HUES48 (cell line): ENCODE results near the gene PXDN.
A peak's percentile ranks its signal among the peaks of the same experiment; 100 is the strongest.
"Not testable (repeated sequence)": the region's sequence is repeated elsewhere in the genome, so short reads cannot be mapped to it uniquely, and the experiment has no call there.

ENCODE experiments used
- H3K27ac ChIP-seq: one replicate; pipeline ENCODE4 v1.7.0; 2013; ENCODE audit warnings: low read depth, low read length, inconsistent platforms
- H3K27me3 ChIP-seq: 2 replicates; pipeline ENCODE4 v1.6.1; 2013; ENCODE audit warnings: mild to moderate bottlenecking, low read length; ENCODE audit not compliant: control insufficient read depth, insufficient read depth
- H3K36me3 ChIP-seq: 2 replicates; pipeline ENCODE4 v1.6.1; 2013; ENCODE audit warnings: low read length; ENCODE audit not compliant: control insufficient read depth, insufficient read depth
- H3K4me1 ChIP-seq: 2 replicates; pipeline ENCODE4 v1.6.1; 2013; ENCODE audit warnings: mild to moderate bottlenecking, low read length; ENCODE audit not compliant: control insufficient read depth, insufficient read depth
- H3K4me3 ChIP-seq: 2 replicates; pipeline ENCODE4 v1.5.1; 2013; ENCODE audit warnings: mild to moderate bottlenecking, low read depth, low read length
- H3K9ac ChIP-seq: 2 replicates; pipeline ENCODE4 v1.6.1; 2013; ENCODE audit warnings: mild to moderate bottlenecking, low read depth, low read length, moderate library complexity
- H3K9me3 ChIP-seq: 2 replicates; pipeline ENCODE4 v1.6.1; 2013; ENCODE audit warnings: low read length; ENCODE audit not compliant: control insufficient read depth, insufficient read depth

PXDN gene

GRCh38 chr2:1738646-1739302 lies 5.5 kb downstream of the PXDN start:
- Histone ChIP-seq H3K27ac (no peak overlapping the region), H3K36me3 (no peaks in the 10 kb centered on the region), H3K4me1 (peaks cover 25% of the 10 kb centered on the region)

GRCh38 chr2:1738163-1738562 lies 6.2 kb downstream of the PXDN start:
- H3K27ac ChIP-seq, result no peak overlapping the region
- H3K4me3 ChIP-seq, result no peak overlapping the region
- no peaks in the 10 kb centered on the region for H3K36me3 ChIP-seq
- no peaks in the 10 kb centered on the region for H3K27me3 ChIP-seq
- peaks cover 7% of the 10 kb centered on the region; the same call in 1 of the 2 replicates for H3K9me3 ChIP-seq
- no peak overlapping the region for H3K9ac ChIP-seq
- peaks cover 25% of the 10 kb centered on the region for H3K4me1 ChIP-seq

More at GRCh38 chr2:1738646-1739302, 5.5 kb downstream of the PXDN start:
- no peaks in the 10 kb centered on the region for H3K27me3 ChIP-seq
- no peak overlapping the region for H3K9ac ChIP-seq
- H3K4me3 ChIP-seq, result no peak overlapping the region
- H3K9me3 ChIP-seq, result peaks cover 7% of the 10 kb centered on the region; the same call in 1 of the 2 replicates

- Histone ChIP-seq H3K27me3 (no peaks in the 10 kb centered on the region), H3K9me3 (peaks cover 7% of the 10 kb centered on the region; the same call in 1 of the 2 replicates), H3K36me3 (no peaks in the 10 kb centered on the region)
These were observed 7.3 kb downstream of the PXDN start for GRCh38 chr2:1736997-1737480.

DNA sequence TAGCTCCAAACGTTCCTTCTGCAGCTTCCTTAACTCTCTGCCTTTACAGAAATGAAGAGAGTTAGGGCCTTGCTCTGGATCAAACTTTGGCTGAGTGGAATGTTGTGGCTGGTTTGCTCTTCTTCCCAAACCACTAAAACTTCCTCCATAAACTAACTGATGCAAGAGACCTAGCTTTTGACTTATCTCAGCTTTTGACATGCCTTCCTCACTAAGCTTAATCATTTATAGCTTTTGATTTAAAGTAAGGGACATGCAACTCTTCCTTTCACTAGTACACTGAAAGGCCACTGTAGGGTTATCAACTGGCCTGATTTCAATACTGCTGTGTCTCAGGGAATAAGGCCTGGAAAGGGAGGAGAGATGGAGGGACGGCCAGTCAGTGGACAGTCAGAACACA lies 8.3 kb downstream of the PXDN start:
- H3K9me3 ChIP-seq, result peaks cover 7% of the 10 kb centered on the region; the same call in 1 of the 2 replicates
- no peak overlapping the region for H3K27ac ChIP-seq
- no peak overlapping the region for H3K4me3 ChIP-seq
- no peaks in the 10 kb centered on the region for H3K27me3 ChIP-seq
- H3K36me3 ChIP-seq, result no peaks in the 10 kb centered on the region
- no peak overlapping the region for H3K9ac ChIP-seq
- H3K4me1 ChIP-seq, result peaks cover 24% of the 10 kb centered on the region

More at GRCh38 chr2:1736997-1737480, 7.3 kb downstream of the PXDN start:
- peaks cover 24% of the 10 kb centered on the region for H3K4me1 ChIP-seq
- H3K27ac ChIP-seq, result no peak overlapping the region
- H3K4me3 ChIP-seq, result no peak overlapping the region
- H3K9ac ChIP-seq, result no peak overlapping the region

DNA sequence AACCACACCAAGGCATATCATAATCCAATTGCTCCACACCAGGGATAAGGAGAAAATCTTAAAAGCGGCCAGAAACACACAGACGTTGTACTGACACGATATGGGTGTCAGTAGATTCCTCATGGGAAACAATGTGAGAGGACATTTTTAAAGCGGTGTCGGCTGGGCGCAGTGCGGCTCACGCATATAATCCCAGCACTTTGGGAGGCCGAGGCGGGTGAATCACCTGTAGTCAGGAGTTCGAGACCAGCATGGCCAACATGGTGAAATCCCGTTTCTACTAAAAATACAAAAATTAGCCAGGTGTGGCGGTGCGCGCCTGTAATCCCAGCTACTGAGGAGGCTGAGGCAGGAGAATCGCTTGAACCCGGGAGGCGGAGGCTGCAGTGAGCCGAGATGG lies 11.0 kb downstream of the PXDN start:
- not testable (repeated sequence) for H3K4me3 ChIP-seq, H3K27ac ChIP-seq, H3K9ac ChIP-seq, H3K36me3 ChIP-seq, H3K27me3 ChIP-seq, H3K9me3 ChIP-seq
- peaks cover 40% of the 10 kb centered on the region for H3K4me1 ChIP-seq

DNA sequence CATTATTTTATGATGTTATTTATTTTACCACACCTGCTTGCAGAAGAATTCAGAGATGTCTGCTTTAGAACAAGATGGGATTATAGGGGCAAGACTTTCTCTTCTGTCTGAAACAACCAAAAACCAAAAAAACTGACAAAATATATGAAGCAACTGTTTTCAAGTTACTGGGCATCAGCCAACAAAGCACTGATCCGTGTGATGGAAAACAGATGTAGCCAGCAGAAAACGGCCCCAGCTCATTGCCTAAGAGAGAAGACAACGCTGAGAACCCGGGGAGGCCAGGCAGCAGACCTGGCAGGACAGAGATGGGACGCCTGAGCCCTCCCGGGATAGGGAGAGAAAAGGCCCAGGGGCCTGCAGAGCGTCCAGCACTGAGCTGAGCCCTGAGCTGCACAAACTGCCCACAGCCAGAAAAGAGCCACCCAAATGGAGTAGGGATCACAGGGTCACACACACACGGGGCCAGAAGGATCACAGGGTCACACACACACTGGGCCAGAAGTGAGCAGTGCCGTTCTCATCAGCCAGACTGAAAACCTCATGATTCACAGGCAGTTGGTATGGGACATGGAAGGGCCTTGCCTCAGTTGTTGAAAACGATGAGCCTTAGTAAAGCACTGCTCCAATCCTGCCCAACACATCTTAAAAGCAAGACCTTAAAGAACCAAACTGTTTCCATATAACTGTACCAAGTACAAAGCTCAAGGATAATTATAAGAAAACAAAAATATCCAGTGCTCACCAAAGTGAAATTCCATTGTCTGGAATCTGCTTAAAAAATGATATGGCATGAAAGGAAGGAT lies 12.1 kb downstream of the PXDN start:
- Histone ChIP-seq H3K27me3 (no peaks in the 10 kb centered on the region), H3K9ac (no peak overlapping the region), H3K4me3 (no peak overlapping the region), H3K27ac (no peak overlapping the region), H3K36me3 (no peaks in the 10 kb centered on the region), H3K4me1 (peaks cover 42% of the 10 kb centered on the region), H3K9me3 (peaks cover 7% of the 10 kb centered on the region; the same call in 1 of the 2 replicates)

- Histone ChIP-seq H3K9ac (no peak overlapping the region), H3K27ac (no peak overlapping the region), H3K9me3 (peaks cover 7% of the 10 kb centered on the region; the same call in 1 of the 2 replicates), H3K4me3 (no peak overlapping the region), H3K36me3 (no peaks in the 10 kb centered on the region), H3K27me3 (no peaks in the 10 kb centered on the region), H3K4me1 (peaks cover 42% of the 10 kb centered on the region)
These were observed 12.8 kb downstream of the PXDN start for GRCh38 chr2:1731447-1731962.

DNA sequence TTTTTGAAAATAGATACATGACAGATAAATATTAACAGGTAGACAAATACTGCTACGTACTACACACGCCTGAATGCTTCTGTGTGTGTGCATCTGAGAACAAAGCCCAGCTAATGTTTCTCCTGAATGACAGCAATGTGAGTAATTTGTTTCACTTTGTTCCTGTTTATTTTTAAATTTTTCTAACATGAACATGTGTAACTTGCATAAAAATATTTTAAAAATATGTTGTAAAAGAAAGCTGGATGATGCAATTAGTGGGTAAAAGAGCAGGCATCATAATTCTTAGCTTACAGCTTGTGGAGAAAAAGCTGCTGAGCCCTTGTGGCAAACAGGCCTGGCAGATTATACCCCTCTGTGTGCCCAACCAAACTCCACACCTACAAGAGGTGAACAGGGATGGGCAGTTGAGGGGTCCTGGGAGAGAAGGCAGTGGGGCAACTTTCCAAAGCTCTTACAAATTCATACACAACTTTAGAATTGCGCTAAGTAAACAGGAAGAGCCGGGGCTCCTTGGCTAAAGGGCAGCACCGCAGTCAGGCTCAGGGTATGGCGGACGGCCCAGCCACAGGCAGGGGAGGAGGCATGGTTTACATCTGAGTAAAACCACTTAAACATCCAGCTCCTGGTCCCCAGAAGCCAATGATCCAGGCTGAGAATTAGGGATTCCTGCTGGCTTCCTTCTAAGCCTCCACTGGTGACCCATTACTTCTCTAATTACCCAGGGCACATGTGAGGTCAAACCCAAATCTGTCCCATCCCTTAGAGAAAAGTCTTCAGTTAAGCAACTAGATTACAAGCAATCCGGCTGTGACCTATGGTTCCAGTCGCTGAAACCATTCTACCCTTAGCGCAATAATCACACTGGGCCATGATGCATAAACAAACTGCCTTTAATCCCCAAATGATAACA lies 14.0 kb downstream of the PXDN start:
- Histone ChIP-seq H3K27me3 (no peaks in the 10 kb centered on the region), H3K9ac (no peak overlapping the region), H3K4me3 (no peak overlapping the region), H3K36me3 (no peaks in the 10 kb centered on the region), H3K9me3 (peaks cover 1% of the 10 kb centered on the region; the same call in 1 of the 2 replicates), H3K27ac (peak overlapping the region; percentile 68), H3K4me1 (peaks cover 42% of the 10 kb centered on the region)

DNA sequence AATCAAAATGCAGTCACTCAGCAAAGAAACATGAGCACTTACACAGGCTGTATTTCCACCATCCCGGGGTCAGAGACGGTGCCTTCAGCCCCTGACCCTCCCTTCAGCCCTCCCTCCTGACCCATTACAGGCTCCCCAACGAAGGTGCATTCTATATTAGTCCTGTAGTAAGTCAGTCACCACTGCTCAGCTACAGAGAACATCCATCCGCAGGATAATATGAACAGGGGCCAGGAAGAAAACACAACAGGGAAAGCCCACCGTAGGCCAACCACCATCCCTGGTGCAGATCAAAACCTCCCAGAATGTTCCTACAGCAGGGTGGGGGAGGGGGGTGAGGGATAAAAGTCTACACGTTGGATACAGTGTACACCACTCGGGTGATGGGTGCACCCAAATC lies 15.1 kb downstream of the PXDN start:
- Histone ChIP-seq H3K9ac (no peak overlapping the region), H3K4me1 (peaks cover 42% of the 10 kb centered on the region), H3K27ac (no peak overlapping the region), H3K4me3 (no peak overlapping the region), H3K9me3 (no peaks in the 10 kb centered on the region), H3K27me3 (no peaks in the 10 kb centered on the region), H3K36me3 (no peaks in the 10 kb centered on the region)

DNA sequence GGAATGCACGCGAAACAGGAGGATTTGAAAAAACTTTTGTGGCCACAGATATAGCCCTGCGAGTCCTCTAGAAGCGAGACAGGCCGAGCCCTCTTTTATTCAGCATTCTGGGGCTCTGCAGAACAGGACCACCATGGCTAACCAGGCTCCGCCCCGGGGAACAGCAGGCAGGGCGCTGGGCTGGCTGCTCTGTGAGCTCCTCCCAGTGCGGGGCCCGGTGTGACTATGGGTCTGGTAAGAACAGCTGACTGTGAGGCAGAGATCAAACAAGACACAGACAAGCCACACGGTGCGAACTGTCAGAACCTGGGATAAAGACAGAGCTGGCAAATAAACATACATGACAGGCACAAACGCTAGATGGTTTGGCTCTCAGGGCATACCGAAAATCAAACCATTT lies 15.5 kb downstream of the PXDN start:
- Histone ChIP-seq H3K9me3 (no peaks in the 10 kb centered on the region), H3K27ac (peak overlapping the region; percentile 20), H3K4me1 (peaks cover 42% of the 10 kb centered on the region), H3K9ac (no peak overlapping the region), H3K27me3 (no peaks in the 10 kb centered on the region), H3K36me3 (no peaks in the 10 kb centered on the region), H3K4me3 (no peak overlapping the region)
